K562 (cell line): ENCODE results near the gene NACC1. TPM values are rescaled to one million over a fixed set of nuclear protein-coding genes. Genes with fewer than 3 reads are reported as not detected.

Source experiments
- CBX1 ChIP-seq: sonication (generic); IDR thresholded peaks from 2 replicates; pipeline ENCODE4 v1.6.1; 2016; ENCODE audit warnings: antibody characterized with exemption, low read depth, mild to moderate bottlenecking
- CBX2 ChIP-seq: fragments of 200-600 bp; sonication (generic); IDR thresholded peaks from one replicate; pipeline ENCODE4 v1.6.1; 2012; ENCODE audit warnings: mild to moderate bottlenecking, low read length, inconsistent platforms; ENCODE audit not compliant: insufficient read depth, poor library complexity, severe bottlenecking
- CCAR2 ChIP-seq: fragments of 200-400 bp; formaldehyde crosslinking; IDR thresholded peaks from 2 replicates; pipeline ENCODE4 v1.6.1; 2017; ENCODE audit warnings: mild to moderate bottlenecking, low read depth, low read length
- CHD2 ChIP-seq: IDR thresholded peaks from 2 replicates; pipeline ENCODE4 v1.6.1; 2011; ENCODE audit warnings: low read depth, low read length
- CREB3 ChIP-seq: fragments of 450-650 bp; conservative IDR thresholded peaks from 2 replicates; pipeline ENCODE4 v1.6.1; 2016; ENCODE audit warnings: missing genetic modification characterization, low read depth, mild to moderate bottlenecking, missing compliant biosample characterization, moderate library complexity
- GABPB2 ChIP-seq: fragments of 250-450 bp; sonication (Bioruptor Pico); conservative IDR thresholded peaks from 2 replicates; pipeline ENCODE4 v1.5.1; 2021; ENCODE audit warnings: mild to moderate bottlenecking
- GTF3C2 ChIP-seq: IDR thresholded peaks from 3 replicates; pipeline ENCODE4 v1.6.1; 2011; ENCODE audit warnings: borderline replicate concordance, mild to moderate bottlenecking, moderate library complexity; ENCODE audit not compliant: insufficient read length; ENCODE audit errors: extremely low read depth
- HNRNPK ChIP-seq: fragments of 200-400 bp; formaldehyde crosslinking; IDR thresholded peaks from one replicate; pipeline ENCODE4 v1.6.1; 2018; ENCODE audit warnings: mild to moderate bottlenecking, low read depth, low read length; ENCODE audit not compliant: poor library complexity, severe bottlenecking
- MXD1 ChIP-seq: fragments of 250-450 bp; sonication (Bioruptor Pico); IDR thresholded peaks from 2 replicates; pipeline ENCODE4 v1.8.0; 2021; ENCODE audit warnings: borderline replicate concordance, mild to moderate bottlenecking, moderate library complexity; ENCODE audit not compliant: poor library complexity, severe bottlenecking
- NFATC3 ChIP-seq: fragments of 450-650 bp; IDR thresholded peaks from 2 replicates; pipeline ENCODE4 v1.6.1; 2017; ENCODE audit warnings: mild to moderate bottlenecking
- NR3C1 ChIP-seq: sonication (generic); formaldehyde crosslinking; IDR thresholded peaks from 2 replicates; pipeline ENCODE4 v1.8.1; 2022; ENCODE audit warnings: missing genetic modification reagents
- PHB ChIP-seq: fragments of 250-450 bp; sonication (Bioruptor Pico); IDR thresholded peaks from 2 replicates; pipeline ENCODE4 v1.5.0; 2021
- PRPF4 ChIP-seq: fragments of 200-400 bp; formaldehyde crosslinking; IDR thresholded peaks from one replicate; pipeline ENCODE4 v1.6.1; 2017; ENCODE audit warnings: low read length, low read depth, mild to moderate bottlenecking; ENCODE audit not compliant: insufficient read depth, poor library complexity, severe bottlenecking
- RAD21 ChIP-seq, 2 experiments: fragments of 250-450 bp in 1 of 2; fragments of 450-650 bp in 1 of 2; sonication (Bioruptor Pico) in 1 of 2; formaldehyde crosslinking in 1 of 2; IDR thresholded peaks in 1 of 2; conservative IDR thresholded peaks in 1 of 2; 2 replicates each; pipeline versions ENCODE4 v1.4.0 to v1.8.0; 2020 to 2022; ENCODE audit warnings: mild to moderate bottlenecking in 2 of 2, moderate library complexity in 1 of 2
- SP2 ChIP-seq: IDR thresholded peaks from 2 replicates; pipeline ENCODE4 v1.6.1; 2011; ENCODE audit warnings: mild to moderate bottlenecking, low read depth, low read length, moderate library complexity; ENCODE audit not compliant: poor library complexity, severe bottlenecking; ENCODE audit errors: extremely low read depth
- SRSF1 ChIP-seq: fragments of 200-400 bp; formaldehyde crosslinking; IDR thresholded peaks from 2 replicates; pipeline ENCODE4 v1.6.1; 2017; ENCODE audit warnings: mild to moderate bottlenecking, low read depth, low read length, moderate library complexity
- ZBTB5 ChIP-seq: fragments of 450-650 bp; IDR thresholded peaks from 2 replicates; pipeline ENCODE4 v1.6.1; 2017; ENCODE audit warnings: antibody characterized with exemption
- ZNF134 ChIP-seq: fragments of 250-450 bp; sonication (Bioruptor Pico); conservative IDR thresholded peaks from 2 replicates; pipeline ENCODE4 v1.4.0; 2020
- ZNF174 ChIP-seq: fragments of 250-450 bp; sonication (Bioruptor Pico); IDR thresholded peaks from 2 replicates; pipeline ENCODE4 v1.4.0; 2020; ENCODE audit warnings: mild to moderate bottlenecking
- ZNF384 ChIP-seq: IDR thresholded peaks from 2 replicates; pipeline ENCODE4 v1.6.1; 2012; ENCODE audit warnings: low read depth, low read length, improper control_type of control experiment
- ZNF699 ChIP-seq: fragments of 250-450 bp; sonication (Bioruptor Pico); IDR thresholded peaks from 2 replicates; pipeline ENCODE4 v1.8.0; 2021; ENCODE audit warnings: mild to moderate bottlenecking, moderate library complexity; ENCODE audit not compliant: insufficient replicate concordance
- ZSCAN29 ChIP-seq: fragments of 450-650 bp; IDR thresholded peaks from 2 replicates; pipeline ENCODE4 v1.6.1; 2017
- polyA plus RNA-seq, 8 experiments: library from polyadenylated mRNA; depleted of rRNA in 4 of 8; stranded (reverse) in 5 of 8; unstranded in 3 of 8; fragments of >200 nt; fragmentation: Nextera tagmentation in 2 of 8; fragmentation: Illumina TruSeq in 1 of 8; extraction: Ambion mirVana in 2 of 8; extraction: Trizol in 1 of 8; gene quantifications; 2 replicates each; pipeline versions ENCODE4 v1.2.1 to v1.2.3, GENCODE V29; 2011 to 2014; ENCODE audit warnings: inconsistent platforms in 1 of 8, missing spikeins in 1 of 8
- total RNA-seq, 7 experiments: library from RNA; depleted of rRNA in 6 of 7; stranded (reverse); fragments of >200 nt in 6 of 7; fragmentation: Illumina TruSeq in 2 of 7; extraction: Trizol in 2 of 7; gene quantifications; 2 replicates each; pipeline versions ENCODE4 v1.2.1 to v1.2.3, GENCODE V29; 2011 to 2021; ENCODE audit warnings: low replicate concordance in 1 of 7

Gene NACC1
- total and polyA plus RNA-seq, 9 of the 15 experiments (the other 6 are each of a cell fraction or from before 2014, with no cell fraction given): 0.04 to 96.6 (median 25.8) TPM

- TF ChIP-seq CBX1 (peak; percentile 34), ZNF699 (CRISPR knock-in tag) (no peak), SP2 (no peak), CBX2 (no peak), GABPB2 (CRISPR knock-in tag) (no peak), ZNF174 (CRISPR knock-in tag) (no peak), CHD2 (no peak), NFATC3 (no peak), PRPF4 (no peak), ZNF134 (CRISPR knock-in tag) (no peak), HNRNPK (no peak), CCAR2 (no peak), PHB (CRISPR knock-in tag) (no peak), MXD1 (CRISPR knock-in tag) (no peak), CREB3 (tag) (no peak), ZSCAN29 (no peak), RAD21 (CRISPR knock-in tag; conservative IDR thresholded peaks at IDR 0.05 in 1 of 2, IDR thresholded peaks at IDR 0.05 in 1 of 2) (no peak), ZBTB5 (0 out of 2 replicates have a peak, but pooled peaks have one; percentile 46), GTF3C2 (no peak), ZNF384 (peak; percentile 92), NR3C1 (CRISPR knock-in tag) (no peak), SRSF1 (no peak)
Observed at GRCh38 chr19:13146763-13147563, 28.9 kb downstream of the NACC1 start (continued).
